ENCODE data around the gene LMNTD2.

Gene LMNTD2

DNA sequence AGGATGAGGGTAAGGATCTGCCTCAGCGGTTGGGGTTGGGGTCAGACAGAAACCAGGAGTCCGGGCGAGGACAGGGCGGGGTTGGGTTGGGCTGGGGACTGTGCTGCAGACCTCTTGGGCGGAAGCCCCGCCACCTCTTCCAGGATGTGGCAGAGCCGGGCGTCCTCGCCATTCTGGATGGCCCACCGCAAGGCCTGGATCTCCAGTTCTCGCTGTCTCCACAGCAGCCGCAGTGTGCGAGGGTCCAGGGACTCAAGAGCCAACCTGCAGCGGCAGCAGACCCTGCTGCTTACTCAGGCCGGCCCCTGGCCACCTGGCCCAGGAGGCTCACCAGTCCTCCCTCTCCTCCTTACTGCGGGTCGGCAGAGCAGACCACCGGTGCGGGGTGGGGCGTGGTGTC lies 2.0 kb downstream of the LMNTD2 start:
- H4K20me1 ChIP-seq (ENCODE audit: insufficient read depth, low read length) = no peaks in the 10 kb centered on the region
- no peaks in the 10 kb centered on the region for H3K9me3 ChIP-seq (ENCODE audit: low read length)
- H3K27ac ChIP-seq (ENCODE audit: low read depth, low read length, poor library complexity, severe bottlenecking) = no peak overlapping the region
- no peaks in the 10 kb centered on the region; the same call in 1 of the 2 replicates for H3K36me3 ChIP-seq (ENCODE audit: insufficient read depth, low read length)
- TF ChIP-seq EZH2 (IDR thresholded peaks at IDR 0.05; ENCODE audit: borderline replicate concordance, low read length) = no peak
- TF ChIP-seq, protein P1, sequence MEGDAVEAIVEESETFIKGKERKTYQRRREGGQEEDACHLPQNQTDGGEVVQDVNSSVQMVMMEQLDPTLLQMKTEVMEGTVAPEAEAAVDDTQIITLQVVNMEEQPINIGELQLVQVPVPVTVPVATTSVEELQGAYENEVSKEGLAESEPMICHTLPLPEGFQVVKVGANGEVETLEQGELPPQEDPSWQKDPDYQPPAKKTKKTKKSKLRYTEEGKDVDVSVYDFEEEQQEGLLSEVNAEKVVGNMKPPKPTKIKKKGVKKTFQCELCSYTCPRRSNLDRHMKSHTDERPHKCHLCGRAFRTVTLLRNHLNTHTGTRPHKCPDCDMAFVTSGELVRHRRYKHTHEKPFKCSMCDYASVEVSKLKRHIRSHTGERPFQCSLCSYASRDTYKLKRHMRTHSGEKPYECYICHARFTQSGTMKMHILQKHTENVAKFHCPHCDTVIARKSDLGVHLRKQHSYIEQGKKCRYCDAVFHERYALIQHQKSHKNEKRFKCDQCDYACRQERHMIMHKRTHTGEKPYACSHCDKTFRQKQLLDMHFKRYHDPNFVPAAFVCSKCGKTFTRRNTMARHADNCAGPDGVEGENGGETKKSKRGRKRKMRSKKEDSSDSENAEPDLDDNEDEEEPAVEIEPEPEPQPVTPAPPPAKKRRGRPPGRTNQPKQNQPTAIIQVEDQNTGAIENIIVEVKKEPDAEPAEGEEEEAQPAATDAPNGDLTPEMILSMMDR (IDR thresholded peaks at IDR 0.05; ENCODE audit: low read length) = no peak
- peaks cover 34% of the 10 kb centered on the region for H3K4me1 ChIP-seq (ENCODE audit: insufficient read depth, low read length, severe bottlenecking)
- H3K4me2 ChIP-seq (ENCODE audit: low read length) = no peak overlapping the region
- no peaks in the 10 kb centered on the region for H3K79me2 ChIP-seq (ENCODE audit: insufficient read depth, low read length)
- H2AFZ ChIP-seq (ENCODE audit: low read length) = no peak overlapping the region
- H3F3A ChIP-seq (ENCODE audit: insufficient read depth, low read length) = no peaks in the 10 kb centered on the region
- no peak overlapping the region for H3K9ac ChIP-seq (ENCODE audit: low read length)
- H3K4me3 ChIP-seq (ENCODE audit: low read depth, low read length, poor library complexity, severe bottlenecking) = no peak overlapping the region
- peaks cover 7% of the 10 kb centered on the region for H3K27me3 ChIP-seq (ENCODE audit: insufficient read depth, low read length)
- no peaks in the 10 kb centered on the region for H3K9me2 ChIP-seq (ENCODE audit: low read depth, low read length)

DNA sequence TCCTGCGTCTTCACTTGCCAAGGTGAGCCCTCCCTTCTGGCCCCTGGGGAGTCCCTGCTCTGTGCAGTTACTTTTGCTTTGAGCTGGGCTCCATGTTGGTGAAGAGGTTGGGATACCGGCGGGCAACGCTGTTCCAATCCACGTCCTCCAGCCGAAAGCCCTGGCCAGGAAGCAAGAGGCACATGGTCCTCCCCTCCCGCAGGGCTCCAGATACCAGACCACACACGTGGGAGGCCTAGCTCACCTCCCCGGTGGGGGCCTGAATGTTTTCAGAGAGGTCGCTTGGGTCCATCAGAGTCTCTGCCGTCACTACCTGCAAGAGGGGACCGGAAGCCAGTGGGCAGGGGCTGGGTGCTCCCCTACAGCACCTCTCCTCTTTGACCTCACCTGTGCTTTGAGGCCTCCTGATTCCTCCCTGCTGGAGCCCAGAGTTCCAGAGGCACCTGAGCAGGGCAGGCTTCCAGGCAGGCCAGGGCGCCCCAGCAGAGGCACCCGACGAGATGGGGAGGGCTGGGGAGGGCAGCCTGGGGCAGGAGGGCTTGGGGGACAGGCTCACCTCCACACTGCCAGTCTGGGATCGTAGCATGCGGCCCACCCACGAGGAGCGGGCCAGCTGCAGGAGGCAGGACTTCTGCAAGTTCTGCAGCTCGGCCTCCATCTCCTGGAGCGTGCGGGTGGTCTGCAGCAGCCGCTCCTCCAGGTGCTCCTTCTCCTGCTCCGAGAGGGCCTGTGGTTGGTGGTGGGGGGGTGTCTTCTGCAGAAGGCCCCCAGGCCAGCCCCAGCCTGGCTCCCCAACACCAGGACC lies 3.0 kb downstream of the LMNTD2 start:
- Histone ChIP-seq H3K4me1 (ENCODE audit: insufficient read depth, low read length, severe bottlenecking) (peaks cover 34% of the 10 kb centered on the region), H3F3A (ENCODE audit: insufficient read depth, low read length) (no peaks in the 10 kb centered on the region), H3K79me2 (ENCODE audit: insufficient read depth, low read length) (no peaks in the 10 kb centered on the region), H4K20me1 (ENCODE audit: insufficient read depth, low read length) (no peaks in the 10 kb centered on the region), H3K4me2 (ENCODE audit: low read length) (no peak overlapping the region), H3K9me2 (ENCODE audit: low read depth, low read length) (no peaks in the 10 kb centered on the region), H3K36me3 (ENCODE audit: insufficient read depth, low read length) (no peaks in the 10 kb centered on the region), H2AFZ (ENCODE audit: low read length) (no peak overlapping the region), H3K9me3 (ENCODE audit: low read length) (no peaks in the 10 kb centered on the region), H3K9ac (ENCODE audit: low read length) (no peak overlapping the region), H3K4me3 (ENCODE audit: low read depth, low read length, poor library complexity, severe bottlenecking) (no peak overlapping the region), H3K27me3 (ENCODE audit: insufficient read depth, low read length) (peaks cover 7% of the 10 kb centered on the region), H3K27ac (ENCODE audit: low read depth, low read length, poor library complexity, severe bottlenecking) (no peak overlapping the region)
- no peak for TF ChIP-seq EZH2 (IDR thresholded peaks at IDR 0.05; ENCODE audit: borderline replicate concordance, low read length)
- TF ChIP-seq, protein P1 (IDR thresholded peaks at IDR 0.05; ENCODE audit: low read length) = no peak

DNA sequence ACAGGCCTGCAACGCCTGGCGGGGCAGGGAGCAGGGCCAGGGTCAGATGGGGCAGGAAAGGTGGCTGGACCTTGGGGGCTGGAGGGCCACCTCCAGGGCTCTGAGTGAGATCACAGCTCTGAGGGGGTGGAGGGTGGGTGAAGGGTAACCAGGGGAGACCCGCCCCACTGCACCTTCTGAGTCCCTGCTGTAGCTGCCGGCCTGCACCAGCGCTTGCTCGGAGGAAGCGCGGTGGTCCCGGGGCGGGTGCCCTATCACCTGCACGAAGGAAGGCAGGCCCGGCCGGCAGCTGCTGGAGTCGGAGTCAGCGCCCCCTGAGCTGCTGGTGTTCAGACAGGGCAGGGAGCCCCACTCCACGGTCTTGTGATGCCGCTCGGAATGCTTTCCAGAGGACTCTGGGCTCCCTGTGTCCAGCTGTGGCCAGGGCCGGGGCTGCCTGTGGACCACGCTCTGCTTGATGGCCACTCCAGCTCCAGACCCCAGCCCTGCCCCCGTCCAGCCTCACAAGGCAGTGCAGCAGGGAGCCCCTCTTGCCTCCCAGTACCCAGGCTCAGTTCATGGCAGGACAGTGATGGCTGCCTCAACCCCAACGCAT lies 3.8 kb downstream of the LMNTD2 start:
- Histone ChIP-seq H2AFZ (ENCODE audit: low read length) (no peak overlapping the region), H3K79me2 (ENCODE audit: insufficient read depth, low read length) (no peaks in the 10 kb centered on the region), H3K27me3 (ENCODE audit: insufficient read depth, low read length) (peaks cover 7% of the 10 kb centered on the region), H3K4me3 (ENCODE audit: low read depth, low read length, poor library complexity, severe bottlenecking) (no peak overlapping the region), H3K9me3 (ENCODE audit: low read length) (no peaks in the 10 kb centered on the region), H3K9ac (ENCODE audit: low read length) (no peak overlapping the region), H3K27ac (ENCODE audit: low read depth, low read length, poor library complexity, severe bottlenecking) (no peak overlapping the region), H3K36me3 (ENCODE audit: insufficient read depth, low read length) (no peaks in the 10 kb centered on the region), H3F3A (ENCODE audit: insufficient read depth, low read length) (no peaks in the 10 kb centered on the region), H3K9me2 (ENCODE audit: low read depth, low read length) (no peaks in the 10 kb centered on the region), H4K20me1 (ENCODE audit: insufficient read depth, low read length) (no peaks in the 10 kb centered on the region), H3K4me1 (ENCODE audit: insufficient read depth, low read length, severe bottlenecking) (peaks cover 30% of the 10 kb centered on the region), H3K4me2 (ENCODE audit: low read length) (no peak overlapping the region)
- TF ChIP-seq, protein P1 (IDR thresholded peaks at IDR 0.05; ENCODE audit: low read length) = no peak
- no peak for TF ChIP-seq EZH2 (IDR thresholded peaks at IDR 0.05; ENCODE audit: borderline replicate concordance, low read length)
